H1 (cell line): Measurements from ENCODE around the gene LAMA4.

ENCODE experiments used
- CEBPB ChIP-seq: IDR thresholded peaks from 2 replicates; pipeline ENCODE4 v1.6.1; 2012; ENCODE audit warnings: low read depth, low read length
- JUND ChIP-seq: IDR thresholded peaks from 2 replicates; pipeline ENCODE4 v1.6.1; 2011; ENCODE audit warnings: mild to moderate bottlenecking, improper control_type of control experiment, low read length
- TF ChIP-seq, protein P1 (sequence below), 3 experiments: IDR thresholded peaks; 1 replicate in 2 of 3; 2 replicates in 1 of 3; pipeline versions ENCODE4 v1.5.1 to v1.6.1; 2011; ENCODE audit warnings: low read length in 3 of 3, mild to moderate bottlenecking in 3 of 3, inconsistent platforms in 2 of 3, low read depth in 1 of 3, moderate library complexity in 1 of 3; ENCODE audit not compliant: insufficient read depth in 1 of 3; ENCODE audit errors: control extremely low read depth in 1 of 3

- no peak for TF ChIP-seq CEBPB
- TF ChIP-seq, protein P1, sequence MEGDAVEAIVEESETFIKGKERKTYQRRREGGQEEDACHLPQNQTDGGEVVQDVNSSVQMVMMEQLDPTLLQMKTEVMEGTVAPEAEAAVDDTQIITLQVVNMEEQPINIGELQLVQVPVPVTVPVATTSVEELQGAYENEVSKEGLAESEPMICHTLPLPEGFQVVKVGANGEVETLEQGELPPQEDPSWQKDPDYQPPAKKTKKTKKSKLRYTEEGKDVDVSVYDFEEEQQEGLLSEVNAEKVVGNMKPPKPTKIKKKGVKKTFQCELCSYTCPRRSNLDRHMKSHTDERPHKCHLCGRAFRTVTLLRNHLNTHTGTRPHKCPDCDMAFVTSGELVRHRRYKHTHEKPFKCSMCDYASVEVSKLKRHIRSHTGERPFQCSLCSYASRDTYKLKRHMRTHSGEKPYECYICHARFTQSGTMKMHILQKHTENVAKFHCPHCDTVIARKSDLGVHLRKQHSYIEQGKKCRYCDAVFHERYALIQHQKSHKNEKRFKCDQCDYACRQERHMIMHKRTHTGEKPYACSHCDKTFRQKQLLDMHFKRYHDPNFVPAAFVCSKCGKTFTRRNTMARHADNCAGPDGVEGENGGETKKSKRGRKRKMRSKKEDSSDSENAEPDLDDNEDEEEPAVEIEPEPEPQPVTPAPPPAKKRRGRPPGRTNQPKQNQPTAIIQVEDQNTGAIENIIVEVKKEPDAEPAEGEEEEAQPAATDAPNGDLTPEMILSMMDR (IDR thresholded peaks at IDR 0.05; ENCODE audit: control extremely low read depth in 1 of 3, insufficient read depth in 1 of 3, low read depth in 1 of 3, low read length in 3 of 3), result no peak
- no peak for TF ChIP-seq JUND
Measured at GRCh38 chr6:112184951-112185350, 69.4 kb downstream of the LAMA4 start.
